SKM-1 treated with dmso at 0.1 percent for 144 hours (cell line): ENCODE results near the gene RAB40C.

Experiments used
- DNase-seq: peaks from one replicate; lab custom pipeline; 2025; ENCODE audit not compliant: unreplicated experiment; lab: John Stamatoyannopoulos, UW

RAB40C gene

GRCh38 chr16:574021-574760 lies 15.7 kb upstream of the RAB40C start:
- DNase-seq = no peak

- DNase-seq = no peak
Measured at GRCh38 chr16:575354-576196, 14.3 kb upstream of the RAB40C start.

- no peak for DNase-seq
Measured at GRCh38 chr16:576197-576822, 13.6 kb upstream of the RAB40C start.

- no peak for DNase-seq
Measured at GRCh38 chr16:576823-577201, 13.1 kb upstream of the RAB40C start.

- DNase-seq = no peak
Measured at GRCh38 chr16:577796-578195, 12.1 kb upstream of the RAB40C start.

- no peak for DNase-seq
Measured at GRCh38 chr16:578232-578869, 11.5 kb upstream of the RAB40C start.

- DNase-seq = peak; percentile 17
Measured at GRCh38 chr16:578870-579405, 10.9 kb upstream of the RAB40C start.

GRCh38 chr16:580141-580945 lies 9.5 kb upstream of the RAB40C start:
- DNase-seq = no peak

- no peak for DNase-seq
Measured at GRCh38 chr16:580946-581498, 8.8 kb upstream of the RAB40C start.

- no peak for DNase-seq
Measured at GRCh38 chr16:582218-582613, 7.7 kb upstream of the RAB40C start.

GRCh38 chr16:582614-583331 lies 7.1 kb upstream of the RAB40C start:
- no peak for DNase-seq

GRCh38 chr16:583470-583814 lies 6.4 kb upstream of the RAB40C start:
- DNase-seq = no peak

GRCh38 chr16:583815-584591 lies 5.9 kb upstream of the RAB40C start:
- DNase-seq = no peak

GRCh38 chr16:585351-585750 lies 4.5 kb upstream of the RAB40C start:
- no peak for DNase-seq

- DNase-seq = no peak
Measured at GRCh38 chr16:586047-586644, 3.7 kb upstream of the RAB40C start.

GRCh38 chr16:586645-587590 lies 2.9 kb upstream of the RAB40C start:
- DNase-seq = no peak

GRCh38 chr16:588639-588888 lies 1.3 kb upstream of the RAB40C start:
- no peak for DNase-seq
